ENCODE results near the gene GPR153.

The GPR153 gene

GRCh38 chr1:6198646-6199297 lies 62.1 kb downstream of the GPR153 start:
- DNase-seq: no peak

- DNase-seq: no peak
Measured at GRCh38 chr1:6197746-6198427, 63.0 kb downstream of the GPR153 start.
